Measurements from ENCODE around the gene DGKB.

Gene DGKB

GRCh38 chr7:14199336-14199735 is 703.2 kb downstream of the DGKB start:
- Histone ChIP-seq H4K8ac (ENCODE audit: low read length) (no peak overlapping the region), H3K27ac (ENCODE audit: low read length, poor library complexity, severe bottlenecking) (no peak overlapping the region)
- WGBS: 93% methylated on average over 2 of the region's 2 CpGs

DNA sequence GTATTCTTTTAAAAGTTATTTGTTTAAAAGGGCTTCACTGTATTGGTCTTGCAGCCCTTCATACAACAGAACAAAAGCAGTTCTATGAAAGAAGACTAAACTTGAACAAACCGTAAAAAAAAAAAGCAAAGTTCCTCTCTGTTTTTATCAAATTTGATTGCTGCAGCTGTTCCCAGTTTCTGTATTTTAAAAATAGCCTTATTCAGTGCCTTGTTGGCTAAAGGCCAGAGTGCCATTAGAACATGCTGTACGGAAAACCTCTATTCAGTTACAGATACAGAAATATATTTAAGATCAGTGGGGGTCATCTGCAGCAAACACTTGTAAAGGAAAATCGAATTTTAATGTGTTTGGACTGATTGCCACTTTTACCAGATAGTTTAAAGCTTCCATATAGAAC is 705.3 kb downstream of the DGKB start:
- Histone ChIP-seq H3K23ac (ENCODE audit: low read length in 2 of 2) (no peak overlapping the region), H3K4me2 (ENCODE audit: low read length, poor library complexity, severe bottlenecking) (no peak overlapping the region), H4K91ac (ENCODE audit: low read length) (no peak overlapping the region), H3K9me3 (ENCODE audit: control insufficient read depth, low read length) (no peaks in the 10 kb centered on the region), H3K79me1 (replicated peaks; ENCODE audit: low read length, poor library complexity, severe bottlenecking) (no peaks in the 10 kb centered on the region), H2BK12ac (ENCODE audit: low read length in 2 of 2) (no peak overlapping the region), H3K4me1 (ENCODE audit: control insufficient read depth, insufficient read depth, low read depth, low read length) (no peaks in the 10 kb centered on the region), H4K8ac (ENCODE audit: low read length) (no peak overlapping the region), H3K27me3 (ENCODE audit: control insufficient read depth in 1 of 2, insufficient read depth in 1 of 2, low read length in 2 of 2) (no peaks in the 10 kb centered on the region), H2BK120ac (ENCODE audit: low read depth, low read length) (no peak overlapping the region), H3K4ac (ENCODE audit: low read depth in 1 of 2, low read length in 2 of 2) (no peak overlapping the region), H2BK15ac (ENCODE audit: low read depth, poor library complexity, severe bottlenecking) (no peak overlapping the region), H2BK5ac (ENCODE audit: low read depth, low read length, poor library complexity, severe bottlenecking) (no peak overlapping the region), H3K4me3 (ENCODE audit: insufficient read depth in 1 of 2, low read depth in 1 of 2, low read length in 2 of 2) (no peak overlapping the region), H3K9ac (ENCODE audit: low read length) (peak overlapping the region; percentile 44), H3K18ac (ENCODE audit: low read depth in 1 of 2, low read length in 2 of 2) (no peak overlapping the region), H3K27ac (ENCODE audit: low read length, poor library complexity, severe bottlenecking) (no peak overlapping the region), H2AK5ac (ENCODE audit: low read length, severe bottlenecking) (no peak overlapping the region), H3K36me3 (ENCODE audit: control insufficient read depth in 1 of 2, insufficient read depth in 2 of 2, low read depth in 1 of 2, low read length in 2 of 2) (no peaks in the 10 kb centered on the region), H3K14ac (ENCODE audit: low read length in 2 of 2) (no peak overlapping the region), H2AFZ (ENCODE audit: low read depth, low read length) (no peak overlapping the region)
- WGBS: 86% methylated on average over 1 of the region's 3 CpGs
- peak; percentile 6 for DNase-seq

More at GRCh38 chr7:14199336-14199735, 703.2 kb downstream of the DGKB start:
- Histone ChIP-seq H3K9ac (ENCODE audit: low read length) (no peak overlapping the region), H2BK12ac (ENCODE audit: low read length in 2 of 2) (no peak overlapping the region), H3K4me3 (ENCODE audit: insufficient read depth in 1 of 2, low read depth in 1 of 2, low read length in 2 of 2) (no peak overlapping the region), H2BK15ac (ENCODE audit: low read depth, poor library complexity, severe bottlenecking) (no peak overlapping the region), H2AFZ (ENCODE audit: low read depth, low read length) (no peak overlapping the region), H3K4ac (ENCODE audit: low read depth in 1 of 2, low read length in 2 of 2) (no peak overlapping the region), H3K4me1 (ENCODE audit: control insufficient read depth, insufficient read depth, low read depth, low read length) (no peaks in the 10 kb centered on the region), H2BK5ac (ENCODE audit: low read depth, low read length, poor library complexity, severe bottlenecking) (no peak overlapping the region), H3K9me3 (ENCODE audit: control insufficient read depth, low read length) (no peaks in the 10 kb centered on the region), H3K79me1 (replicated peaks; ENCODE audit: low read length, poor library complexity, severe bottlenecking) (no peaks in the 10 kb centered on the region), H2AK5ac (ENCODE audit: low read length, severe bottlenecking) (no peak overlapping the region), H4K91ac (ENCODE audit: low read length) (no peak overlapping the region), H3K27me3 (ENCODE audit: control insufficient read depth in 1 of 2, insufficient read depth in 1 of 2, low read length in 2 of 2) (no peaks in the 10 kb centered on the region), H3K14ac (ENCODE audit: low read length in 2 of 2) (no peak overlapping the region), H2BK120ac (ENCODE audit: low read depth, low read length) (no peak overlapping the region), H3K36me3 (ENCODE audit: control insufficient read depth in 1 of 2, insufficient read depth in 2 of 2, low read depth in 1 of 2, low read length in 2 of 2) (no peaks in the 10 kb centered on the region), H3K18ac (ENCODE audit: low read depth in 1 of 2, low read length in 2 of 2) (no peak overlapping the region), H3K4me2 (ENCODE audit: low read length, poor library complexity, severe bottlenecking) (no peak overlapping the region), H3K23ac (ENCODE audit: low read length in 2 of 2) (no peak overlapping the region)
- no peak for DNase-seq

DNA sequence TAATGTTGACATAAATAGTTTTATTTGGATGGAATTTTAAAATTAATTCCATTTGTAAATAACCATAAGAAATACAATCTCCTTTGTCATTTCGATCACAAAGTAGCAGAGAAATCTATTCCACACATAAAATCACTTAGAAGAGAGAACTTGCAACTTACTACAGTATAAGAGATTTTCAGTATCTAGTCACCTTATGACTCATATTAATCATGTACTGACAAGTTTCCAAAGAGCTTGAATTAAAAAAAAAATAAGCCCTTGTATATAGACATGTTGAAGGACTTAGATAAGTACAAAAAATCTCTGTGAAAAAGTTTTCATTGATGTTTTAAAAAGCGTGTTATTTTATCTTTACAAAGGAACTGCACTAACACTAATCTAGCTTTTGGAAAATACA is 706.0 kb downstream of the DGKB start:
- Histone ChIP-seq H3K4ac (ENCODE audit: low read depth in 1 of 2, low read length in 2 of 2) (no peak overlapping the region), H2AFZ (ENCODE audit: low read depth, low read length) (no peak overlapping the region), H2AK5ac (ENCODE audit: low read length, severe bottlenecking) (no peak overlapping the region), H2BK15ac (ENCODE audit: low read depth, poor library complexity, severe bottlenecking) (no peak overlapping the region), H3K27me3 (ENCODE audit: control insufficient read depth in 1 of 2, insufficient read depth in 1 of 2, low read length in 2 of 2) (no peaks in the 10 kb centered on the region), H2BK12ac (ENCODE audit: low read length in 2 of 2) (no peak overlapping the region), H3K36me3 (ENCODE audit: control insufficient read depth in 1 of 2, insufficient read depth in 2 of 2, low read depth in 1 of 2, low read length in 2 of 2) (no peaks in the 10 kb centered on the region), H3K14ac (ENCODE audit: low read length in 2 of 2) (no peak overlapping the region), H3K23ac (ENCODE audit: low read length in 2 of 2) (no peak overlapping the region), H3K4me3 (ENCODE audit: insufficient read depth in 1 of 2, low read depth in 1 of 2, low read length in 2 of 2) (no peak overlapping the region), H3K4me1 (ENCODE audit: control insufficient read depth, insufficient read depth, low read depth, low read length) (no peaks in the 10 kb centered on the region), H3K9ac (ENCODE audit: low read length) (peak overlapping the region; percentile 44), H3K18ac (ENCODE audit: low read depth in 1 of 2, low read length in 2 of 2) (no peak overlapping the region), H3K9me3 (ENCODE audit: control insufficient read depth, low read length) (no peaks in the 10 kb centered on the region), H4K8ac (ENCODE audit: low read length) (no peak overlapping the region), H3K27ac (ENCODE audit: low read length, poor library complexity, severe bottlenecking) (no peak overlapping the region), H2BK120ac (ENCODE audit: low read depth, low read length) (no peak overlapping the region), H2BK5ac (ENCODE audit: low read depth, low read length, poor library complexity, severe bottlenecking) (no peak overlapping the region), H3K4me2 (ENCODE audit: low read length, poor library complexity, severe bottlenecking) (no peak overlapping the region), H4K91ac (ENCODE audit: low read length) (no peak overlapping the region), H3K79me1 (replicated peaks; ENCODE audit: low read length, poor library complexity, severe bottlenecking) (no peaks in the 10 kb centered on the region)
- no peak for DNase-seq
- no CpG with 5 or more reads among the region's 2 CpGs for WGBS

DNA sequence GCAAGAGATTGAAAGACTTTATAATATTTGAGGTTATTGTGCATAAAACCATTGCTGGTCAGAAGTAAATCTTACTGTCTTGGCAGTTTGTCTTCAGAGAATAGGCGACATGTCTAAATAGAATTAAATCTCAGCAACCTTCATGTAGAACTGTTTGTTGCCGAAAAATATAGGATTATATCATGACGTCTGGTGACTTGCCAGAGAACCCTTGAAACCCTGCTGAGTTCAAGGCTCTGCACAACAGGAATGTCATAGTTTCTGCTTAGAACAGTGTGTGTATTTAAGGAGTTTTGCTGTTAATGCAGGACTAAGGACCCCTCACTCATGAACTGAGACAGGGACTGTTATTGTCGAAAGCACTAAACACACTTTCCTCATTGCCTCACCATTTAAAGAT is 706.7 kb downstream of the DGKB start:
- Histone ChIP-seq H3K14ac (ENCODE audit: low read length in 2 of 2) (no peak overlapping the region), H4K91ac (ENCODE audit: low read length) (no peak overlapping the region), H3K23ac (ENCODE audit: low read length in 2 of 2) (no peak overlapping the region), H3K27ac (ENCODE audit: low read length, poor library complexity, severe bottlenecking) (no peak overlapping the region), H3K4me3 (ENCODE audit: insufficient read depth in 1 of 2, low read depth in 1 of 2, low read length in 2 of 2) (no peak overlapping the region), H3K4me2 (ENCODE audit: low read length, poor library complexity, severe bottlenecking) (no peak overlapping the region), H3K18ac (ENCODE audit: low read depth in 1 of 2, low read length in 2 of 2) (no peak overlapping the region), H2BK12ac (ENCODE audit: low read length in 2 of 2) (no peak overlapping the region), H2AK5ac (ENCODE audit: low read length, severe bottlenecking) (no peak overlapping the region), H3K79me1 (replicated peaks; ENCODE audit: low read length, poor library complexity, severe bottlenecking) (no peaks in the 10 kb centered on the region), H3K4ac (ENCODE audit: low read depth in 1 of 2, low read length in 2 of 2) (no peak overlapping the region), H2BK5ac (ENCODE audit: low read depth, low read length, poor library complexity, severe bottlenecking) (no peak overlapping the region), H2BK15ac (ENCODE audit: low read depth, poor library complexity, severe bottlenecking) (no peak overlapping the region), H3K9ac (ENCODE audit: low read length) (no peak overlapping the region), H3K4me1 (ENCODE audit: control insufficient read depth, insufficient read depth, low read depth, low read length) (no peaks in the 10 kb centered on the region), H3K36me3 (ENCODE audit: control insufficient read depth in 1 of 2, insufficient read depth in 2 of 2, low read depth in 1 of 2, low read length in 2 of 2) (no peaks in the 10 kb centered on the region), H2AFZ (ENCODE audit: low read depth, low read length) (no peak overlapping the region), H3K9me3 (ENCODE audit: control insufficient read depth, low read length) (peaks cover under 1% of the 10 kb centered on the region), H3K27me3 (ENCODE audit: control insufficient read depth in 1 of 2, insufficient read depth in 1 of 2, low read length in 2 of 2) (no peaks in the 10 kb centered on the region), H2BK120ac (ENCODE audit: low read depth, low read length) (no peak overlapping the region), H4K8ac (ENCODE audit: low read length) (no peak overlapping the region)
- 88% methylated on average over 4 of the region's 4 CpGs for WGBS
- DNase-seq: no peak
